Measurements from ENCODE around the gene VAT1L.

Gene VAT1L

GRCh38 chr16:77744141-77744540 lies 44.2 kb upstream of the VAT1L start:
- H4K20me1 ChIP-seq (ENCODE audit: control insufficient read depth, insufficient read depth, low read depth, low read length): no peaks in the 10 kb centered on the region
- no peaks in the 10 kb centered on the region for H3K79me2 ChIP-seq (ENCODE audit: control insufficient read depth, low read length)
- no peak overlapping the region for H3K27ac ChIP-seq (ENCODE audit: low read depth, low read length)
- H3K4me2 ChIP-seq (ENCODE audit: low read length): no peak overlapping the region
- no peaks in the 10 kb centered on the region for H3K27me3 ChIP-seq (ENCODE audit: control insufficient read depth, low read length)
- no peaks in the 10 kb centered on the region for H3K4me1 ChIP-seq (ENCODE audit: control insufficient read depth, low read length)
- H3K9me3 ChIP-seq (ENCODE audit: control insufficient read depth, insufficient read depth, low read length): no peaks in the 10 kb centered on the region
- no peaks in the 10 kb centered on the region for H3F3A ChIP-seq (ENCODE audit: control insufficient read depth, insufficient read depth)
- no peak overlapping the region for H3K4me3 ChIP-seq (ENCODE audit: low read length)
- no peaks in the 10 kb centered on the region for H3K36me3 ChIP-seq (ENCODE audit: control insufficient read depth, low read length)
- no peak for TF ChIP-seq EZH2phosphoT487 (IDR thresholded peaks at IDR 0.05; ENCODE audit: borderline replicate concordance, low read length)
- TF ChIP-seq, protein P1, sequence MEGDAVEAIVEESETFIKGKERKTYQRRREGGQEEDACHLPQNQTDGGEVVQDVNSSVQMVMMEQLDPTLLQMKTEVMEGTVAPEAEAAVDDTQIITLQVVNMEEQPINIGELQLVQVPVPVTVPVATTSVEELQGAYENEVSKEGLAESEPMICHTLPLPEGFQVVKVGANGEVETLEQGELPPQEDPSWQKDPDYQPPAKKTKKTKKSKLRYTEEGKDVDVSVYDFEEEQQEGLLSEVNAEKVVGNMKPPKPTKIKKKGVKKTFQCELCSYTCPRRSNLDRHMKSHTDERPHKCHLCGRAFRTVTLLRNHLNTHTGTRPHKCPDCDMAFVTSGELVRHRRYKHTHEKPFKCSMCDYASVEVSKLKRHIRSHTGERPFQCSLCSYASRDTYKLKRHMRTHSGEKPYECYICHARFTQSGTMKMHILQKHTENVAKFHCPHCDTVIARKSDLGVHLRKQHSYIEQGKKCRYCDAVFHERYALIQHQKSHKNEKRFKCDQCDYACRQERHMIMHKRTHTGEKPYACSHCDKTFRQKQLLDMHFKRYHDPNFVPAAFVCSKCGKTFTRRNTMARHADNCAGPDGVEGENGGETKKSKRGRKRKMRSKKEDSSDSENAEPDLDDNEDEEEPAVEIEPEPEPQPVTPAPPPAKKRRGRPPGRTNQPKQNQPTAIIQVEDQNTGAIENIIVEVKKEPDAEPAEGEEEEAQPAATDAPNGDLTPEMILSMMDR (IDR thresholded peaks at IDR 0.05; ENCODE audit: low read depth, low read length, poor library complexity, severe bottlenecking): no peak
- no peaks in the 10 kb centered on the region for H3K9me2 ChIP-seq (replicated peaks; ENCODE audit: control insufficient read depth, low read length)

- Histone ChIP-seq H3F3A (ENCODE audit: control insufficient read depth, insufficient read depth) (no peaks in the 10 kb centered on the region), H3K36me3 (ENCODE audit: control insufficient read depth, low read length) (no peaks in the 10 kb centered on the region), H3K9me2 (replicated peaks; ENCODE audit: control insufficient read depth, low read length) (no peaks in the 10 kb centered on the region), H4K20me1 (ENCODE audit: control insufficient read depth, insufficient read depth, low read depth, low read length) (no peaks in the 10 kb centered on the region), H3K79me2 (ENCODE audit: control insufficient read depth, low read length) (no peaks in the 10 kb centered on the region), H3K4me1 (ENCODE audit: control insufficient read depth, low read length) (no peaks in the 10 kb centered on the region), H3K9me3 (ENCODE audit: control insufficient read depth, insufficient read depth, low read length) (no peaks in the 10 kb centered on the region), H3K27me3 (ENCODE audit: control insufficient read depth, low read length) (no peaks in the 10 kb centered on the region), H3K27ac (ENCODE audit: low read depth, low read length) (no peak overlapping the region), H3K4me2 (ENCODE audit: low read length) (no peak overlapping the region), H3K4me3 (ENCODE audit: low read length) (no peak overlapping the region)
- TF ChIP-seq, protein P1 (IDR thresholded peaks at IDR 0.05; ENCODE audit: low read depth, low read length, poor library complexity, severe bottlenecking): no peak
- no peak for TF ChIP-seq EZH2phosphoT487 (IDR thresholded peaks at IDR 0.05; ENCODE audit: borderline replicate concordance, low read length)
Measured at GRCh38 chr16:77745972-77746371, 42.4 kb upstream of the VAT1L start.

GRCh38 chr16:77748421-77749005 lies 39.9 kb upstream of the VAT1L start:
- no peak overlapping the region for H3K4me3 ChIP-seq (ENCODE audit: low read length)
- no peak overlapping the region for H3K4me2 ChIP-seq (ENCODE audit: low read length)
- H3K4me1 ChIP-seq (ENCODE audit: control insufficient read depth, low read length): no peaks in the 10 kb centered on the region
- no peaks in the 10 kb centered on the region for H3K79me2 ChIP-seq (ENCODE audit: control insufficient read depth, low read length)
- no peak overlapping the region for H3K27ac ChIP-seq (ENCODE audit: low read depth, low read length)
- no peaks in the 10 kb centered on the region for H3F3A ChIP-seq (ENCODE audit: control insufficient read depth, insufficient read depth)
- H3K36me3 ChIP-seq (ENCODE audit: control insufficient read depth, low read length): no peaks in the 10 kb centered on the region
- H3K9me2 ChIP-seq (replicated peaks; ENCODE audit: control insufficient read depth, low read length): no peaks in the 10 kb centered on the region
- H3K27me3 ChIP-seq (ENCODE audit: control insufficient read depth, low read length): no peaks in the 10 kb centered on the region
- TF ChIP-seq, protein P1 (IDR thresholded peaks at IDR 0.05; ENCODE audit: low read depth, low read length, poor library complexity, severe bottlenecking): no peak
- no peak for TF ChIP-seq EZH2phosphoT487 (IDR thresholded peaks at IDR 0.05; ENCODE audit: borderline replicate concordance, low read length)
- H3K9me3 ChIP-seq (ENCODE audit: control insufficient read depth, insufficient read depth, low read length): no peaks in the 10 kb centered on the region
- H4K20me1 ChIP-seq (ENCODE audit: control insufficient read depth, insufficient read depth, low read depth, low read length): no peaks in the 10 kb centered on the region
